Hepatocyte (in vitro differentiated cells): Measurements from ENCODE around the gene CPED1. TPM values are rescaled to one million over a fixed set of nuclear protein-coding genes. Genes with fewer than 3 reads are reported as not detected.

Source experiments
- DNase-seq: peaks from one replicate; pipeline ENCODE4 v3.0.0-alpha.2; 2016; ENCODE audit warnings: low spot score
- H2AFZ ChIP-seq: fragments of 200-600 bp; sonication (generic); 2 replicates; pipeline ENCODE4 v1.6.0; 2016; ENCODE audit warnings: antibody characterized with exemption, mild to moderate bottlenecking
- H3K27ac ChIP-seq: fragments of 200-600 bp; sonication (generic); 2 replicates; pipeline ENCODE4 v1.5.1; 2016; ENCODE audit warnings: mild to moderate bottlenecking
- H3K27me3 ChIP-seq: fragments of 200-600 bp; sonication (generic); 2 replicates; pipeline ENCODE4 v1.6.1; 2016
- H3K36me3 ChIP-seq: fragments of 200-600 bp; sonication (generic); replicated peaks from 2 replicates; pipeline ENCODE4 v1.5.1; 2016; ENCODE audit warnings: low read depth; ENCODE audit not compliant: insufficient read depth
- H3K4me1 ChIP-seq: fragments of 200-600 bp; sonication (generic); 2 replicates; pipeline ENCODE4 v1.5.1; 2016; ENCODE audit warnings: mild to moderate bottlenecking, moderate library complexity; ENCODE audit not compliant: insufficient read depth
- H3K4me2 ChIP-seq: fragments of 200-600 bp; sonication (generic); 2 replicates; pipeline ENCODE4 v1.6.0; 2016
- H3K4me3 ChIP-seq: fragments of 200-600 bp; sonication (generic); 2 replicates; pipeline ENCODE4 v1.5.1; 2016; ENCODE audit warnings: mild to moderate bottlenecking
- H3K79me2 ChIP-seq: fragments of 200-600 bp; sonication (generic); 2 replicates; pipeline ENCODE4 v1.6.0; 2017; ENCODE audit warnings: mild to moderate bottlenecking
- H3K9me2 ChIP-seq: fragments of 200-600 bp; sonication (generic); replicated peaks from 2 replicates; pipeline ENCODE4 v1.6.0; 2017; ENCODE audit warnings: mild to moderate bottlenecking; ENCODE audit not compliant: insufficient read depth
- H3K9me3 ChIP-seq: fragments of 200-600 bp; sonication (generic); 2 replicates; pipeline ENCODE4 v1.5.1; 2016; ENCODE audit warnings: low read depth, mild to moderate bottlenecking
- H4K20me1 ChIP-seq: fragments of 200-600 bp; sonication (generic); 2 replicates; pipeline ENCODE4 v1.6.0; 2016; ENCODE audit warnings: mild to moderate bottlenecking; ENCODE audit not compliant: insufficient read depth, poor library complexity, severe bottlenecking
- CTCF ChIP-seq: fragments of 200-600 bp; sonication (generic); IDR thresholded peaks from 2 replicates; pipeline ENCODE4 v1.5.1; 2016; ENCODE audit warnings: antibody characterized with exemption, mild to moderate bottlenecking; ENCODE audit not compliant: poor library complexity
- EZH2 ChIP-seq: fragments of 200-600 bp; sonication (generic); IDR thresholded peaks from 2 replicates; pipeline ENCODE4 v1.6.1; 2016; ENCODE audit warnings: antibody characterized with exemption, mild to moderate bottlenecking, borderline replicate concordance
- EZH2phosphoT487 ChIP-seq: fragments of 200-600 bp; sonication (generic); IDR thresholded peaks from one replicate; pipeline ENCODE4 v1.6.1; 2018; ENCODE audit warnings: antibody characterized with exemption, mild to moderate bottlenecking, low read depth, moderate library complexity; ENCODE audit not compliant: unreplicated experiment, severe bottlenecking
- WGBS: methylation state at CpG from one replicate; pipeline ENCODE4 v1.1.6; 2016; ENCODE audit warnings: low lambda C conversion rate; ENCODE audit errors: missing lambda C conversion rate; 5-methylcytosine and 5-hydroxymethylcytosine counted together
- polyA plus RNA-seq: library from polyadenylated mRNA; unstranded; fragments of >200 nt; fragmentation: Nextera tagmentation; extraction: Ambion mirVana; gene quantifications from 2 replicates; pipeline ENCODE4 v1.2.1, GENCODE V29; 2016
- total RNA-seq: library from RNA; depleted of rRNA; stranded (reverse); fragments of >200 nt; gene quantifications from 2 replicates; pipeline ENCODE4 v1.2.3, GENCODE V29; 2014

CPED1 gene
- total and polyA plus RNA-seq, 2 experiments from 2014 or later: 10.1 to 30.5 TPM

- Histone ChIP-seq H3K79me2 (no peaks in the 10 kb centered on the region), H3K4me3 (no peak overlapping the region), H4K20me1 (no peaks in the 10 kb centered on the region), H3K9me2 (no peaks in the 10 kb centered on the region), H3K36me3 (no peaks in the 10 kb centered on the region), H3K4me2 (no peak overlapping the region), H3K9me3 (no peaks in the 10 kb centered on the region), H3K27ac (no peak overlapping the region), H2AFZ (no peak overlapping the region), H3K4me1 (peaks cover 6% of the 10 kb centered on the region), H3K27me3 (no peaks in the 10 kb centered on the region)
- WGBS: 80% methylated on average over 3 of the region's 3 CpGs
- DNase-seq: no peak
- TF ChIP-seq CTCF (no peak), EZH2phosphoT487 (no peak), EZH2 (no peak)
Observed at GRCh38 chr7:120941856-120942255, 46.7 kb upstream of the CPED1 start.

- Histone ChIP-seq H2AFZ (no peak overlapping the region), H3K9me2 (no peaks in the 10 kb centered on the region), H3K79me2 (no peaks in the 10 kb centered on the region), H4K20me1 (no peaks in the 10 kb centered on the region), H3K4me1 (peaks cover 6% of the 10 kb centered on the region), H3K9me3 (no peaks in the 10 kb centered on the region), H3K36me3 (no peaks in the 10 kb centered on the region), H3K4me3 (no peak overlapping the region), H3K4me2 (no peak overlapping the region), H3K27ac (no peak overlapping the region), H3K27me3 (no peaks in the 10 kb centered on the region)
- WGBS: 100% methylated on average over 1 of the region's 1 CpG
- TF ChIP-seq EZH2 (no peak), CTCF (no peak), EZH2phosphoT487 (no peak)
- DNase-seq: no peak
Observed at GRCh38 chr7:120942861-120943260, 45.6 kb upstream of the CPED1 start.

- H4K20me1 ChIP-seq: no peaks in the 10 kb centered on the region
- peak; percentile 14 for DNase-seq
- no peak overlapping the region for H2AFZ ChIP-seq
- 35% methylated on average over 6 of the region's 6 CpGs for WGBS
- no peaks in the 10 kb centered on the region for H3K27me3 ChIP-seq
- no peak for TF ChIP-seq EZH2
- H3K27ac ChIP-seq: no peak overlapping the region
- H3K9me3 ChIP-seq: no peaks in the 10 kb centered on the region
- H3K36me3 ChIP-seq: no peaks in the 10 kb centered on the region
- no peaks in the 10 kb centered on the region for H3K9me2 ChIP-seq
- H3K79me2 ChIP-seq: no peaks in the 10 kb centered on the region
- no peak overlapping the region for H3K4me3 ChIP-seq
- H3K4me1 ChIP-seq: peaks cover 6% of the 10 kb centered on the region
- H3K4me2 ChIP-seq: peak overlapping the region; percentile 53
Observed at GRCh38 chr7:120944826-120945562, 43.5 kb upstream of the CPED1 start.

- H3K27ac ChIP-seq: no peak overlapping the region
- no peak for TF ChIP-seq EZH2
- TF ChIP-seq EZH2phosphoT487: no peak
- no peak for TF ChIP-seq CTCF
- no peak for DNase-seq
- H3K4me1 ChIP-seq: peaks cover 19% of the 10 kb centered on the region
- peaks cover 18% of the 10 kb centered on the region for H3K79me2 ChIP-seq
- peaks cover 19% of the 10 kb centered on the region for H4K20me1 ChIP-seq
- no peak overlapping the region for H2AFZ ChIP-seq
- no peaks in the 10 kb centered on the region for H3K36me3 ChIP-seq
- H3K9me3 ChIP-seq: no peaks in the 10 kb centered on the region
- H3K4me2 ChIP-seq: no peak overlapping the region
- H3K27me3 ChIP-seq: no peaks in the 10 kb centered on the region
- no peak overlapping the region for H3K4me3 ChIP-seq
- H3K9me2 ChIP-seq: no peaks in the 10 kb centered on the region
Observed at GRCh38 chr7:120947980-120948379, 40.5 kb upstream of the CPED1 start.
